Activated naive CD8-positive, alpha-beta T cell treated with anti-CD3 and anti-CD28 coated beads, Interleukin-2, amount 50 U/mL, for 16 hours (primary cell): ENCODE data around the gene MEX3C.

Experiments
- DNase-seq: peaks from one replicate; pipeline ENCODE4 v3.0.0-alpha.2; 2020; ENCODE audit warnings: low read depth, low spot score

The MEX3C gene

DNA sequence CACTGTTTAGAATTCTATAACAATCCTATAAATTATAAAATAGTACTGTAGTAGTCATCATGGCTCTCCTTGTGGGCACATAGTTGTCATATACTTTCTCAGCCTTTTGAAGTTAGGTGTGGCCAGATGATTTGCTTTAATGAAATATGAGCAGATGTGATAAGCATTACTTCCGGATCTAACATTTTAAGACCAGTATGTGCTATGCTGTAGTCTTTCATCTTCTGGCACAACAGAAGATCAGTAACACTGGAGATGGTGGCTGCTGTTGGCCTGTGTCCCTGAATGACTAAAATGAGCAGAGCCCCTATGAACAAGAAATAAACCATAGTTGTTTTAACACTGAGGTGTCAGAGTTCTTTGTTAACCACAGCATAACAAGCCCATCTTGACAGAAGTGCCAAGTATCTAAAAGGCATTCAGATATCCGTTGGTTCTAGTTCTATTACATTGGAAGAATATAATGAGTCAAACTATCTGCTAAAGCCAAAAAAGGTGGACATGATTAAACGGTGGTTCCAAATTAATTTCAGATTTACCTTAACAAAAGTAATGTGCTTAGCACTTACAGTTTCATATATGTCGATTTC lies 6.3 kb downstream of the MEX3C start:
- no peak for DNase-seq

- DNase-seq, result no peak
These were observed 7.5 kb downstream of the MEX3C start for GRCh38 chr18:51190000-51190399.

DNA sequence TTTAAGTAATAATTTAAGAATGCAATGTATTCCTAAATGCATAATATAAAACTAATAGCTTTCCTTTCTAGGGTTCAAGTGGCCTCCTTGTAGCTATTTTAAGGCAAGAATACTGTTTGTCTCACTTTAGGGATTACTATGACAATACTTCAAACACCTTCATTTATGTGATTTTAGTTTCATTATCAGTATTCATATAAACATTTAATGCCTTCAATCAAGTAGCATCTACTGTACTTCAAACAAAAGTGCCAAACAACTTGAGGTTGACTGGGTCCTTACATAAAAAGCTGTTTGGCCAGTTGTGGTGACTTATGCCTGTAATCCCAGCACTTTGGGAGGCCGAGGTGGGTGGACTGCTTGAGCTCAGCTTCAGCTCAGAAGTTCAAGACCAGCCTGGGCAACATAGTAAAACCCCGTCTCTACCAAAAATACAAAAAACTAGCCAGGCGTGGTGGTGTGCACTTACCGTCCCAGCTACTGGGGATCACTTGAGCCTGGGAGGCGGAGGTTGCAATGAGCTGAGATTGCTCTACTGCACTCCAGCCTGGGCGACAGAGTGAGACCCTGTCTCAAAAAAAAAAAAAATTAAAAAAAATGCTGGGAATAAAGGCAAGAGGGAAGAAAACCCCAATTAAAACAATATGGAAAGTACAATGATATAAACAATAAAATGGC lies 9.3 kb downstream of the MEX3C start:
- DNase-seq, result no peak

DNA sequence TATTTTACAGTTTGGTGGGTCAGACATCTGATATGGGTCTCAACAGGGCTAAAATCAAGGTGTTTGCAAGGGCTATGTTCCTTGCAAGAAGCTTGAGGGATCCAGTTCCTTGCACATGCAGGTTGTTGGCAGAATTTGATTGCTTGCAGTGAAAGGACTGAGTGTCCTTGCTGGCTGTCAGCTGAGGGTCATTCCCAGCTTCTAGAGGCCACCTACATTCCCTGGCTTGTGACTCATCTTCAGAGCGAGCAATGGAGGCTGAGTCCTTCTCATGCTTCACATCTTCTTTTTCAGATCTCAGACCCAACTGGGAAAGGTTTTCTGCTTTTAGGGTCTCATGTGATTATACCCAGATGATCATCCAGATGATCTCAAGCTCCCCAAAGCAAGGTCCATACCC lies 12.4 kb downstream of the MEX3C start:
- DNase-seq, result no peak

DNA sequence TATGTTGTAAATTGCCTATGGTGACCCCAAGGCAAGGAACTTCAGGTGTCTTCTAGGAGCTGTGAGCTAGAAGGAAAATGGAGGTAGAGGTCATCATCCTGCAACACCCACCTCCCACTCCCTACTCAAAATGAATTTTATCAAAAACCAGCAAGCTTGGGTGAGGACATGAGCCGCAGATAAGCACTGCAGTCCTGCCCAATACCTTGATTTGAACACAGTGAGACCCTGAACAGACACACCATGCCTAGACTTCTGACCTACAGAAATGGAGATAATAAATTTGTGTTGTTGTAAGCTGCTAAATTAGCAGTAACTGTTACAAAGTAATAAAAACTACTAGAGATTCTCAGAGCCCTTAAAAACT lies 13.4 kb downstream of the MEX3C start:
- no peak for DNase-seq

- no peak for DNase-seq
These were observed 13.9 kb downstream of the MEX3C start for GRCh38 chr18:51183372-51184090.

- no peak for DNase-seq
These were observed 14.7 kb downstream of the MEX3C start for GRCh38 chr18:51182824-51183223.

DNA sequence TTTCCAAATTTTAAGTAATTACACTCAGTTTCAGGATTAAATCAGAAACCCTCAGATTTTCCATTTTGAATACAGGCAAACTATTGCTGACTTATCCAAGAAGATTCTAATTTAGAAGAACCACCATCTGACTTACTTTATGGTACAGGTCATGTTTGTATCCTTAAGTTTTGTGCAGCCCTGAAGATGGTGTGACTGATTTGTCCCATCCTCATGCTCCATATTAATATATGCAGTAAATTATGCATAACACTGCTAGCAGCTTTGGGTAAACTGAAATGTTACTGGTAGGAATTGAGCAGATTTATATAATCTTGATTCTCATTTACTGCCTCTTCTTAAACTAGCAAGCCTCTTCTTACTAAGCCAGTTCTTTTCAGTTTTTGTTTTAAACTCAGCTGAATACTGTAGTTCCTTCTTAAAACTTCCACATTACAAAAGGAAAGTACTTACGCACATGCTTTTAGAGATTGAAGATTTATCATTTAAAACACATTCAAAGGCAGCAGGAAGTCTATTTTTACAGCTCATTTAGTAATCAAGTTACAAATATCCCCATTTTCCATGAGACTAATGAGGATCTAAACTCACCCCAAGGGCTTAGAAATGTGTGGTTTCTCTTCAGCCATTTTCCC lies 25.7 kb downstream of the MEX3C start:
- DNase-seq, result no peak

DNA sequence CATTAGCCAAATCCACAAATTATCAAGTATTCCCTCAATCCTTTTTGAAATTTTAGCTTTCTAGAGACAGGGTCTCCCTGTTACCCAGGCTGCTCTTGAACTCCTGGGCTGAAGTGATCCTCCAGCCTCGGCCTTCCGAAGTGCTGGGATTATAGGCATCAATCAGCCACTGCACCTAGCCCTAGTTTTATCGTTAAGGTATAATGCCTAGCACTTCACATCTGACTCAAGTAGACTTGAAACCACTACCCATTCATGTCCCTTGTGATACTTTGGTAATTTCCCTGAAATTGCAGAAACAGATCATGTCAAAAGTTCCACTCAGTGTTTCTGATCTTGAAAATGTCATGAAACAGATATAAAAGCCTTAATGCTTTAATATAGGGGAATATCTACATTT lies 26.3 kb downstream of the MEX3C start:
- no peak for DNase-seq

DNA sequence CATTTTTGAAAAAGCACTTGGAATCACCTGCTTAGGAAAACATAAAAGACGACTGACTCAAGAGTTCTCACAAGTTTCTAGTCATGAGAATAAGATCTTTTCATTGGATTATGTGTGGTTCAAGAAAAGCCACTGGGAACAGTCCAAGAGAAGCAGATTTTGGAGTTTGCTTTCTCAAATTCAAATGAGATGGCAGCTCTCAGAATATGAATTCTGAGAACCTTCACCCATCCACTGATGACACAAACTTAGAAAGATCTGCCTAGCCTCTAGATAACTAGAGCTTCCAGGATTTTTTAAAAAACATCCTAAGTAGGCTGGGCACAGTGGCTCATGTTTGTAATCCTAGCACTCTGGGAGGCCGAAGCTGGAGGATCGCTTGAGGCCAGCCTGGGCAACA lies 26.8 kb downstream of the MEX3C start:
- no peak for DNase-seq

- no peak for DNase-seq
These were observed 27.8 kb downstream of the MEX3C start for GRCh38 chr18:51169731-51170130.

DNA sequence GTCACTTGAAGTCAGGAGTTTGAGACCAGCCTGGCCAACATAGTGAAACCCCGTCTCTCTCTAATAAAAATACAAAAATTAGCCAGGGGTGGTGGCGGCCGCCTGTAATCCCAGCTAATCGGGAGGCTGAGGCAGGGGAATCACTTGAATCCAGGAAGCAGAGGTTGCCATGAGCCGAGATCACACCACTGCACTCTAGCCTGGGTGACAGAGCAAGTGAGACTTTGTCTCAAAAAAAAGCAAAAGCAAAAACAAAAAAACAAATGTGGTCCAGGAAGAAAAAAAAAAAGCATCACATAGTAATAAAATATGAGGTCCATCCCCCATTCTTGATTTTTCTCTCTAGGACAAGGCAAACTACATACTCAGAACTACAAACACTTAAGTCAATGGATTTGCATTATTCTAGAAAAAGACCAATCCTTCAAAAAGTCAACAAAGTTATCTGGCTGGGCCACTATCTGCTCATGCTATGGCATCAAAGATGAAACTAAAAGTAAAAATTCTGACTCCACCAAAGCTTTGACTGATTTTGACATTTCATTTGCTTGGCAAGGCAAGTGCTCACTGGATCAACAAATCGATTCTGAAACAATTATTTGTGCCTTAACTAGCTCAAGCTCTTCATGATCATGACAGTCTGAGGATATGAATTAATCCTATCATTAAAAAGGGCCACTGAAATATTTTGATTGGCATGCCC lies 28.4 kb downstream of the MEX3C start:
- no peak for DNase-seq

GRCh38 chr18:51168026-51168742 lies 29.3 kb downstream of the MEX3C start:
- DNase-seq, result no peak

GRCh38 chr18:51165296-51165695 lies 32.2 kb downstream of the MEX3C start:
- no peak for DNase-seq

- DNase-seq, result no peak
These were observed 32.7 kb downstream of the MEX3C start for GRCh38 chr18:51164761-51165281.

DNA sequence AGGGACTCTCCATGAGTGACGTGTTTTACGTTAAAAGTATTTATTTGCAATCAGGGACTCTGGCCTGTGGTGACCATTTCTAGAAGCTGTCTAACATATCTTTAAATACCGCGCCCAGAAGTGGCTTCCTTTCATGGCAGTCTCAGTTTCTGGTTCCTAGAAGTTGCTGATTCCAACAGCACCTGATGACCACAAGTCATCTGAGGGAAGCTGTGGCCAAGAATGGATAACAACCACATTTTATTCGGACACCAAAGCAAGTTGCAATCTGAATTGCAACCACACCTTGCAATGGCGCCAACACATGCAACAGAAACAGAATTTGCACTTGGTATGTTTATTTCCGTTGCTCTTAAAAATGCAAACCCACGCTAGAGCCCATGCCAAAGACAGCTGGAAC lies 33.1 kb downstream of the MEX3C start:
- DNase-seq, result no peak

GRCh38 chr18:51163543-51163942 lies 33.9 kb downstream of the MEX3C start:
- DNase-seq, result no peak

DNA sequence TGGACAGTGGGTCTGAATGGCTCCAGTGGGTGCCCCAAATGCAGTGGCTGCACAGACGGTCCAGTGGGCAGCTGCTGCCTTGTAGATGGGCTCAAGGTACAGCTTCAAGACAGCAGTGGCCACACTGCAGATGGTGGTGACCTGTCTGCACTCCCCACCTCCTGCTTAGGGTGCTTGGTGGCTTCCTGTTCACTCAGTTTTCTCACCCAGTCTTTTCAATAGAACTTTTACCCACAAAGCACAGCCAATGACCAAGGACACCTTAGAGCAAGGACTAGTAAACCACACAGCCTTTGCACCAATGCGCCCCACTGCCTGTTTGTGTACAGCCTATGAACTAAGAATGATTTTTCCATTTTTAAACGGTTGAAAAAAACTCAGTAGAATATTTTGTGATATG lies 34.9 kb downstream of the MEX3C start:
- no peak for DNase-seq

DNA sequence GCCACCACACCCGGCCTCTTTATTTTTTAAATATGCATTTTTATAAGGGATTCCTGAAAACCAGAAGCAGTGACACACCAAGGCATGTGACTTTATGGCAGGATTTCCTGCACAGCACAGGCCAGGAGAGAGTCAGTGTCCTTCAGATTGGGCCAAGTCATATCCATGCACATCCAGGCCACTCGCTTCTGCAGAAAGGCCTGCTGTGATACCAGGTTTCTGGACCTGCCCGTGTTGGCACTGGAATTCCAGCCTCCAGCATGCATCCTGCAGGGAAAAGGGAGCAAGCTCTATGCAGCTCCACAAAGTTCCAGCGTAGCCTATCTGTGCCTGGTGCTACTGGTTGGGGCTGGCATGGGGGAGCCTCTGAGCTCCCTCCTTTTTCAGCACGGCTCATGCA lies 36.8 kb downstream of the MEX3C start:
- DNase-seq, result no peak

DNA sequence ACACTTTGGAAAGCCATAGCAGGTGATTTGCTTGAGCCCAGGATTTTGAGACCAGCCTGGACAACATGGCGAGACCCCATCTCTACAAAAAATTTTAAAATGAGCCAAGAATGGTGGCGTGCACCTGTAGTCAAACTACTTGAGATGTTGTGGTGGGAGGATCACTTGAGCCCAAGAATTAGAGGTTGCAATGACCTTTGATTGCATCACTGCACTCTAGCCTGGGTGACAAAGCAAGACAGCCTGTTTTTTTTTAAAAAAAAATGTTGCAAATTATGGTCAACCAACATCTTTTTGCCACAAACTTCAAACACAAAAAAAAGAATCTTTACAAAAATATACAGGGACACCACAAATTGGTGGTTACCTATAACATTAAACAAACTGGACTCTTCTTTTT lies 40.3 kb downstream of the MEX3C start:
- DNase-seq, result no peak

- DNase-seq, result no peak
These were observed 42.9 kb downstream of the MEX3C start for GRCh38 chr18:51154431-51155063.
